ENCODE data around the gene CCDC142. TPM values are rescaled to one million over a fixed set of nuclear protein-coding genes. Genes with fewer than 3 reads are reported as not detected.

The CCDC142 gene
- total RNA-seq, 2 donors from 2014 or later: 31.8 to 46.5 TPM

- Mint-ChIP-seq H3K4me1 (ENCODE audit: low read depth in 2 of 2) (peaks cover 48 to 52% of the 10 kb centered on the region in 2 donors), H3K36me3 (peaks cover 12% of the 10 kb centered on the region)
These were observed 24.5 kb upstream of the CCDC142 start, which contains the start of gene PCGF1 for GRCh38 chr2:74507145-74507925. Gene PCGF1 (minus strand): TSS chr2:74507695. CDS start chr2:74507668, 27 bp downstream.

GRCh38 chr2:74505448-74506246 is 22.8 kb upstream of the CCDC142 start:
- H3K4me1 Mint-ChIP-seq (ENCODE audit: low read depth in 2 of 2): peaks cover 59 to 62% of the 10 kb centered on the region in 2 donors
- peak overlapping the region; percentile 79 for H3K4me3 Mint-ChIP-seq
- H3K27ac Mint-ChIP-seq: peak overlapping the region; percentile 93 to 99
- no peak for ATAC-seq
- H3K9me3 Mint-ChIP-seq: no peaks in the 10 kb centered on the region
- H3K36me3 Mint-ChIP-seq: peaks cover 12% of the 10 kb centered on the region
- peaks cover 8 to 14% of the 10 kb centered on the region in 2 donors for H3K27me3 Mint-ChIP-seq
- DNase-seq (ENCODE audit: low spot score): peak; percentile 49

More at GRCh38 chr2:74507145-74507925, 24.5 kb upstream of the CCDC142 start, which contains the start of gene PCGF1:
- no peaks in the 10 kb centered on the region for H3K9me3 Mint-ChIP-seq
- peak; percentile 93 to 95 for ATAC-seq
- peaks cover 12 to 29% of the 10 kb centered on the region in 2 donors for H3K27me3 Mint-ChIP-seq
- DNase-seq (ENCODE audit: low spot score): peak; percentile 97
- peak within 1 kb of the TSS; percentile 99 for H3K27ac Mint-ChIP-seq
- H3K4me3 Mint-ChIP-seq: peak within 1 kb of the TSS; percentile 96

DNA sequence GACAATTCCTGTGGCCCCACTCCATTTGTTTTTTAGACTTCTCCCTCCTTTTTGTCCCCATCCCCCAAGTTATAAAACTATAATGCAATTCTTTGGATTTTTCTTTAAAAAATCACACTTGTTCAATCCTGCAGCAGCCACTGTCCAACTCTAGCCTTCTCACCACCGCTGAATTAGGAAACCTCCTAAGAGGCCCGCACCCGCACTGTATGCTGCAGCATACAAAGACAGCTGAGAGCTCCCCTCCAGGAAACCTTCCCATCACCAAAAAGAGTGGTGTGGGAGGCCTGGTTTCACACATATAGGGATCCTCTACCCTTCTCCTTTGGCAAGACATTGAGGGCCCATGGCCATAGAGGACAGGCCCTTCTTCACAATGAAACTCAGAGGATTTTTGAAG is 21.8 kb upstream of the CCDC142 start:
- no peak for ATAC-seq
- peaks cover 1 to 4% of the 10 kb centered on the region in 2 donors for H3K27me3 Mint-ChIP-seq
- peak overlapping the region; percentile 79 for H3K4me3 Mint-ChIP-seq
- H3K36me3 Mint-ChIP-seq: peaks cover 12% of the 10 kb centered on the region
- no peaks in the 10 kb centered on the region for H3K9me3 Mint-ChIP-seq
- peak overlapping the region; percentile 64 to 93 for H3K27ac Mint-ChIP-seq
- peak; percentile 23 for DNase-seq (ENCODE audit: low spot score)
- peaks cover 59% of the 10 kb centered on the region in 2 donors for H3K4me1 Mint-ChIP-seq (ENCODE audit: low read depth in 2 of 2)

GRCh38 chr2:74503506-74504475 is 21.0 kb upstream of the CCDC142 start:
- H3K9me3 Mint-ChIP-seq: no peaks in the 10 kb centered on the region

GRCh38 chr2:74502720-74503505 is 20.1 kb upstream of the CCDC142 start:
- Mint-ChIP-seq H3K27me3 (no peaks in the 10 kb centered on the region), H3K4me1 (ENCODE audit: low read depth in 2 of 2) (peaks cover 61 to 63% of the 10 kb centered on the region in 2 donors), H3K27ac (peak overlapping the region; percentile 64 to 93), H3K36me3 (peaks cover 12% of the 10 kb centered on the region), H3K4me3 (peak overlapping the region; percentile 79), H3K9me3 (no peaks in the 10 kb centered on the region)
- DNase-seq (ENCODE audit: low spot score): peak; percentile 88
- ATAC-seq: peak; percentile 70 to 74

More at GRCh38 chr2:74503506-74504475, 21.0 kb upstream of the CCDC142 start:
- Mint-ChIP-seq H3K36me3 (peaks cover 12% of the 10 kb centered on the region), H3K4me1 (ENCODE audit: low read depth in 2 of 2) (peaks cover 62 to 63% of the 10 kb centered on the region in 2 donors), H3K27me3 (no peaks in the 10 kb centered on the region), H3K27ac (peak overlapping the region; percentile 64 to 93), H3K4me3 (peak overlapping the region; percentile 79)
- peak; percentile 48 for DNase-seq (ENCODE audit: low spot score)
- no peak for ATAC-seq

DNA sequence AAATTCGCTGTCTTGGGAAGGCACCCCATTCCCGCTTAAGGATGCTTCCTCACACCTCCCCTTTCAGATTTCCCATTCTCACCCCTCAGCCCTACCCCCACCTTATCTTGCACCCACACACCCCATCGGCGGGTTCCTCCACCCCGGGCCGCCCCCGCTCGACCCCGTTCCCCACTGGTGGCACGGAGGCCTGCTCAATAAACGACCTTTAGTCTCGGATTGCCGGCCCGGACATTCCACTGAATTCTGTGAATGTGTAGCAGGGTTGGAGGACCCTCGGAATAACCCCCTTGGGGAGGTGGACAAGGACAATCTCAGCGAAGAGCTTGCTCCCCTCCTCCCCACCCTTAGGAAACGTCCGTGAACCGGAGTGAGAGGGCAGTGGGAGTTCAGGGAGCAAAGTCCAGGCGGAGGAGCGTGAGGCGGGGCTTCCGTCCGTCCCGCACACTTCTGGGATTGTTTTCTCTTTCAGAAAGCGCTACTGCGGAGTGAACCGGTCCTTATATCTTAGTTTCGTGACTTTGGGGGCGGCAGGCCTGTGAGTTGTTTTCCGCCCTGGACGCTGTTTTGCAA is 19.4 kb upstream of the CCDC142 start:
- Mint-ChIP-seq H3K9me3 (no peaks in the 10 kb centered on the region), H3K27me3 (no peaks in the 10 kb centered on the region), H3K4me1 (ENCODE audit: low read depth in 2 of 2) (peaks cover 56 to 59% of the 10 kb centered on the region in 2 donors), H3K27ac (peak overlapping the region; percentile 64 to 93), H3K36me3 (peaks cover 12% of the 10 kb centered on the region), H3K4me3 (peak overlapping the region; percentile 79)
- DNase-seq (ENCODE audit: low spot score) (peak; percentile 34), ATAC-seq (no peak)

- peaks cover 49 to 51% of the 10 kb centered on the region in 2 donors for H3K4me1 Mint-ChIP-seq (ENCODE audit: low read depth in 2 of 2)
- H3K27ac Mint-ChIP-seq: peak overlapping the region in 1 of 2 donors; percentile 93
- peak; percentile 29 for DNase-seq (ENCODE audit: low spot score)
- peak overlapping the region; percentile 79 for H3K4me3 Mint-ChIP-seq
- no peaks in the 10 kb centered on the region for H3K9me3 Mint-ChIP-seq
- peaks cover 9% of the 10 kb centered on the region for H3K36me3 Mint-ChIP-seq
- ATAC-seq: no peak
- H3K27me3 Mint-ChIP-seq: no peaks in the 10 kb centered on the region
These were observed 18.7 kb upstream of the CCDC142 start for GRCh38 chr2:74501335-74502071.

DNA sequence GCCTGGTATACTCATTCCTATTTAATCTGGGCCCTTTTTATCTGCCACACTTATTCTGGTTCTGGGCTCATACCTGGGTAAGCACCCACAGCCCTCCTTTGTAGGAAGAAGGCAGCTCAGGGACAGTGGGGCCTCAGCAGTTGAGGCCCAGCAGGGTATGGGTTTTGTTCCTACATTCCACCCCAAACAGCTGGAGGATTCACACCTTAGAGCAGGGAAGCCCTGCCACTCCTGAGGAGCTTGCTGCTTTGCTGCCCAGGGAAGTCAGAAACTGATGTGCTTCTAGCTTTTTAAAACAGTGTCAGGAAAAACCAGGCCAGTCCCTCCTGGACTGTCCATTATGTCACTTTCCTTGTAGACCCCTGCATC is 17.8 kb upstream of the CCDC142 start:
- H3K27me3 Mint-ChIP-seq: no peaks in the 10 kb centered on the region
- H3K4me3 Mint-ChIP-seq: peak overlapping the region; percentile 17
- DNase-seq (ENCODE audit: low spot score) (peak; percentile 40), ATAC-seq (no peak)
- H3K4me1 Mint-ChIP-seq (ENCODE audit: low read depth in 2 of 2): peaks cover 42 to 47% of the 10 kb centered on the region in 2 donors
- H3K27ac Mint-ChIP-seq: no peak overlapping the region
- no peaks in the 10 kb centered on the region for H3K9me3 Mint-ChIP-seq
- peaks cover 8% of the 10 kb centered on the region for H3K36me3 Mint-ChIP-seq

DNA sequence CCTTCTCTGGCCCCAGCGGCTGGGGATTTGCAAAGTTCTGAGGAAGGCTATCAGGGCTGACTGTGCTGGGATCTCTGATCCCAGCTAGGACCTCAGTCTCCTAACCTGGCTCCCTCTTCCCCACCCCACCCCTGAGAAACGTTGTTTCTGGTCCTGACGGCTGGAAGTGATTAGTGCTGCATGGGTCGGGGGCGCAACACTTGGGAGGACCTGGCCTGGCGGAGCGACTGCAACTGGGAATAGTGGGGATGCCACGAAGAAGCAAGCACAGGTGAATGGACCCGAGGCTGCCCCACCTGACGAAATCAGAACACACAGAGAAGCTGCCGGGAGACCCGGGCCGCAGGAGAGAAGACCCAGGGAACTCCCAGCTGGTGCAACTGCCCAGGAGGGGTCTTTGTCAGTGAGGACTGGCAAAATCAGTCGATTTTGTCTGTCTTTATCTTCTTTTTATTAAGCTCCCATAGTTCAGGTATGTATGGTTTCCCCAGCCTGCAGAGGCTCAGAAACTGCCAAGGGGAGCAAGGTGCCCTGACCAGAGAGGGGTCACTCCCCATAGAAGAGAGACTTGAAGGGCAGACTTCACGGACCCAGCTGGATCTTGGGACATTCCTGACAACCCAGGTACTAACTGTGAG is 17.3 kb upstream of the CCDC142 start:
- H3K36me3 Mint-ChIP-seq: peaks cover 7% of the 10 kb centered on the region
- peak; percentile 58 for DNase-seq (ENCODE audit: low spot score)
- no peaks in the 10 kb centered on the region for H3K9me3 Mint-ChIP-seq
- H3K27ac Mint-ChIP-seq: no peak overlapping the region
- H3K4me3 Mint-ChIP-seq: peak overlapping the region; percentile 17
- peaks cover 38 to 44% of the 10 kb centered on the region in 2 donors for H3K4me1 Mint-ChIP-seq (ENCODE audit: low read depth in 2 of 2)
- no peak for ATAC-seq
- H3K27me3 Mint-ChIP-seq: no peaks in the 10 kb centered on the region

DNA sequence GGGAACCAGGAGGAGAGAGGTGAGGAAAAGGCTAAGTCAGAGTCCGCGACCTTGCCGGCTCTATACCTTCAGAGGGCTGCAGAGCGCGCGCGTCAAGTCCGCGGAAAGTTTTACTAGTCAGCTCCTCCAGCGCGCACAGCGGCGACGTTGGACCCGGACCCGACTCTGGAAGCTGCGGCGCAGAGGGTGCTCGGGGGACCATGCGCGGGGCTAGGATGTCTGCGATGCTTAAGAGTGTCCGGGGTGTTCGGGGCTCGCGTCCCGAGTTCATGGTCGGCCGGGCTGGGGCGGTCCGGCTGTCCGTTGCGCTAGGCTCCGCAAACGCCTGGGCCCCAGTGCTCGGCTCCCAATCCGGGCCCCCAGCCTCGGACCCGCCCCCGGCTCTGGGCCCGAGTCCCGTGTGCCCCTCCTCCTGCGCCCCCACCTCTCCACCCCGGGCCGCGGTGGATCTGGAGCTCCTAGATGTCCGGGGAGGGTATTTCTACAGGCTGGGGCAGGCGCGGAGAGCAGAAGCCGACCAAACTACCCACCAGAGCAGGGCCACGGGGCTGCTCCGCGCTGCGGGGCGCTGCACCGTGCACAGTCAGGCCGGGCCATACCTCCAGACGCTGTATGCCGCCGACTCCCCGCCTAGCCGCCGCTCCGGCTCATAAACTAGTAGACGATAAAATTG is 16.6 kb upstream of the CCDC142 start, which contains the start of gene LBX2:
LBX2 (minus strand) TSS at position 337 of the 673 bp plus-strand sequence; CDS start at position 271, 66 bp downstream.
- ATAC-seq (no peak), DNase-seq (ENCODE audit: low spot score) (peak; percentile 55)
- peak within 1 kb of the TSS; percentile 83 to 85 for H3K27ac Mint-ChIP-seq
- no peaks in the 10 kb centered on the region for H3K27me3 Mint-ChIP-seq
- peak within 1 kb of the TSS; percentile 90 for H3K4me3 Mint-ChIP-seq
- peaks cover under 1% of the 10 kb centered on the region for H3K36me3 Mint-ChIP-seq
- H3K9me3 Mint-ChIP-seq: no peaks in the 10 kb centered on the region
- H3K4me1 Mint-ChIP-seq (ENCODE audit: low read depth in 2 of 2): peaks cover 31 to 37% of the 10 kb centered on the region in 2 donors
